Endothelial cell of umbilical vein (primary cell): ENCODE measurements around the gene CCNH. TPM values are rescaled to one million over a fixed set of nuclear protein-coding genes. Genes with fewer than 3 reads are reported as not detected.

Experiments
- BruUV-seq: library from RNA; stranded (reverse); fragments of 400-500 nt; replicated peaks from 2 replicates; lab custom pipeline; 2021; lab: Mats Ljungman, UMichigan
- CTCF ChIA-PET: fragments of 300-600, 350-600 bp; sonication (Branson Sonifier 250); formaldehyde crosslinking; loops from one replicate; lab custom pipeline; 2021; ENCODE audit warnings: antibody characterized with exemption, inconsistent platforms; lab: Charles Lee
- POLR2A ChIA-PET: fragments of 300-600, 350-600 bp; sonication (Branson Sonifier 250); formaldehyde crosslinking; loops from one replicate; lab custom pipeline; 2021; ENCODE audit warnings: antibody characterized with exemption, inconsistent platforms; lab: Charles Lee
- DNase-seq: peaks from one replicate; pipeline ENCODE4 v3.0.0-alpha.2; 2011; ENCODE audit warnings: low read depth, low spot score
- FAIRE-seq: peaks from 2 replicates; lab custom pipeline; 2011; peaks lifted over from hg19 to GRCh38; lab: Jason Lieb, UNC
- H2AFZ ChIP-seq: 2 replicates; pipeline ENCODE4 v1.6.0; 2012; ENCODE audit warnings: low read depth, low read length, control low read depth, inconsistent platforms
- H3K27ac ChIP-seq: 2 replicates; pipeline ENCODE4 v1.5.1; 2011; ENCODE audit warnings: low read depth, mild to moderate bottlenecking, control low read depth, low read length, moderate library complexity; ENCODE audit not compliant: insufficient read depth
- H3K27me3 ChIP-seq, 2 experiments: 2 replicates each; pipeline versions ENCODE4 v1.6.0 to v1.6.1; 2011; ENCODE audit warnings: low read length in 2 of 2, mixed read lengths in 1 of 2; ENCODE audit not compliant: control insufficient read depth in 2 of 2, insufficient read depth in 2 of 2
- H3K36me3 ChIP-seq, 2 experiments: 2 replicates in 1 of 2; 3 replicates in 1 of 2; pipeline ENCODE4 v1.5.1; 2011; ENCODE audit warnings: low read length in 2 of 2, mild to moderate bottlenecking in 1 of 2, moderate library complexity in 1 of 2; ENCODE audit not compliant: control insufficient read depth in 2 of 2, insufficient read depth in 2 of 2; ENCODE audit errors: extremely low read depth in 1 of 2
- H3K4me1 ChIP-seq: 3 replicates; pipeline ENCODE4 v1.5.1; 2011; ENCODE audit warnings: mild to moderate bottlenecking, low read length; ENCODE audit not compliant: control insufficient read depth, insufficient read depth; ENCODE audit errors: extremely low read depth
- H3K4me2 ChIP-seq: 2 replicates; pipeline ENCODE4 v1.6.1; 2011; ENCODE audit warnings: low read length, control low read depth, mixed read lengths; ENCODE audit not compliant: insufficient read depth
- H3K4me3 ChIP-seq, 3 experiments: fragments of 200-600 bp in 1 of 3; sonication (generic), shearing (Covaris generic) in 1 of 3; replicated peaks in 1 of 3; 2 replicates each; pipeline ENCODE4 v1.5.1; 2011 to 2016; ENCODE audit warnings: control low read depth in 3 of 3, low read length in 3 of 3, mild to moderate bottlenecking in 2 of 3, inconsistent platforms in 1 of 3, low read depth in 1 of 3, moderate library complexity in 1 of 3; ENCODE audit not compliant: insufficient read depth in 1 of 3
- H3K79me2 ChIP-seq: 2 replicates; pipeline ENCODE4 v1.6.0; 2012; ENCODE audit warnings: low read length, inconsistent platforms; ENCODE audit not compliant: control insufficient read depth, insufficient read depth
- H3K9ac ChIP-seq: replicated peaks from 2 replicates; pipeline ENCODE3; 2011; ENCODE audit warnings: low read length, control low read depth; ENCODE audit not compliant: insufficient read depth; ENCODE audit errors: extremely low read depth
- H3K9me1 ChIP-seq: replicated peaks from 3 replicates; pipeline ENCODE4 v1.6.0; 2011; ENCODE audit warnings: mild to moderate bottlenecking, low read length; ENCODE audit not compliant: control insufficient read depth, insufficient read depth; ENCODE audit errors: extremely low read depth
- H3K9me3 ChIP-seq: replicated peaks from 2 replicates; pipeline ENCODE4 v1.5.1; 2012; ENCODE audit warnings: low read length, inconsistent platforms; ENCODE audit not compliant: control insufficient read depth, insufficient read depth
- H4K20me1 ChIP-seq: replicated peaks from 2 replicates; pipeline ENCODE3; 2011; ENCODE audit warnings: mild to moderate bottlenecking, low read length; ENCODE audit not compliant: control insufficient read depth, insufficient read depth; ENCODE audit errors: extremely low read depth
- EZH2 ChIP-seq: IDR thresholded peaks from 2 replicates; pipeline ENCODE4 v1.6.1; 2012; ENCODE audit warnings: borderline replicate concordance, low read depth, mild to moderate bottlenecking, moderate library complexity, low read length, inconsistent platforms; ENCODE audit not compliant: severe bottlenecking
- FOS ChIP-seq: IDR thresholded peaks from 2 replicates; pipeline ENCODE4 v1.6.1; 2011; ENCODE audit warnings: mild to moderate bottlenecking, low read length, moderate library complexity, borderline replicate concordance; ENCODE audit not compliant: insufficient read depth
- GATA2 ChIP-seq: IDR thresholded peaks from 2 replicates; pipeline ENCODE4 v1.7.0; 2011; ENCODE audit warnings: low read depth, mild to moderate bottlenecking, moderate library complexity, mixed read lengths, low read length; ENCODE audit not compliant: insufficient read length, insufficient read depth
- JUN ChIP-seq: IDR thresholded peaks from 2 replicates; pipeline ENCODE4 v1.6.1; 2011; ENCODE audit warnings: borderline replicate concordance, low read depth; ENCODE audit not compliant: insufficient read length, insufficient read depth
- MYC ChIP-seq: IDR thresholded peaks from one replicate; pipeline ENCODE4 v1.6.1; 2011; ENCODE audit warnings: mild to moderate bottlenecking, low read depth, low read length
- POLR2A ChIP-seq: IDR thresholded peaks from 2 replicates; pipeline ENCODE4 v1.6.1; 2012; ENCODE audit warnings: low read depth, mild to moderate bottlenecking, control low read depth, low read length
- POLR2AphosphoS5 ChIP-seq: IDR thresholded peaks from 2 replicates; pipeline ENCODE4 v1.6.1; 2012; ENCODE audit warnings: low read depth, mild to moderate bottlenecking, control low read depth, low read length, moderate library complexity; ENCODE audit not compliant: insufficient read depth
- dilution Hi-C: fragments of 300-500 bp; cut with MboI; formaldehyde crosslinking; loops from one replicate; pipeline ENCODE4 v1.15.0; 2019; ENCODE audit warnings: low sequenced_read_pairs; ENCODE audit not compliant: extremely low pct_ligation_motif_present
- intact Hi-C: fragments of 100-400 bp; cut with micrococcal nuclease; formaldehyde crosslinking; loops from one replicate; pipeline ENCODE4 v1.10.0; 2022
- polyA plus RNA-seq, 4 experiments: library from polyadenylated mRNA; depleted of rRNA in 3 of 4; stranded (reverse) in 3 of 4; unstranded in 1 of 4; fragments of >200 nt; gene quantifications; 2 replicates each; pipeline versions ENCODE4 v1.2.1 to v1.2.3, GENCODE V29; 2011 to 2012; ENCODE audit warnings: missing spikeins in 1 of 4
- total RNA-seq: library from RNA; stranded (reverse); gene quantifications from 2 replicates; pipeline ENCODE4 v1.2.3, GENCODE V29; 2021
- TF ChIP-seq, protein P1 (sequence below), 2 donors: IDR thresholded peaks; 1 replicate in 1 of 2; 2 replicates in 1 of 2; pipeline ENCODE4 v1.5.1; 2011; ENCODE audit warnings: low read length in 2 of 2, mild to moderate bottlenecking in 2 of 2, moderate library complexity in 2 of 2, control low read depth in 1 of 2, inconsistent platforms in 1 of 2, low read depth in 1 of 2; ENCODE audit not compliant: insufficient read depth in 1 of 2; ENCODE audit errors: extremely low read depth in 1 of 2
- TF ChIP-seq, protein P2 (sequence below): IDR thresholded peaks from 2 replicates; pipeline ENCODE4 v1.6.1; 2011; ENCODE audit not compliant: insufficient read depth, insufficient read length

CCNH gene
- total and polyA plus RNA-seq, 2 donors (not counting 3 experiments of a cell fraction or from before 2014, with no cell fraction given): 47.9 to 50.6 TPM

DNA sequence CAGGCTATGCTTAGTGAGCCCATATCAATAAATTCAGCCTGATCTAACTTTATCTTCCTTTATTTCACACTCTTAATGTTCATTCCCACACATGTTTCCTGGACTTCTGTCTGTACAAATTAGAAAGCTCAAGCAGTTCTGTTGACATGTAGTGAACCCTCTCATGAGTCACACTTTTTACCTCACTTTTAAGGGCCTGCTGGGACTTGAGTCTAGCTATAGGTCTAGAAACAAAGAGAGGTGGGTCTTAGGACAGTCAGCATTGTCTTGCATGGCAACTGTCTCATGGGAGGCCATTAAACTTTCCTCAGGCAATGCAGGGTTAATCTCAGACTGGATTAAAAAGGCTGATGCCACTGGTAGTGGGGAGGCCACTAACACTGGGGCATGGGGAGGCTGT is 8.6 kb upstream of the CCNH start:
- POLR2A ChIA-PET: no interaction called here
- BruUV-seq: no TSS peak
- dilution Hi-C loops: no loop called here
- TF ChIP-seq POLR2A: no peak
- Histone ChIP-seq H3K27me3 (no peaks in the 10 kb centered on the region), H4K20me1 (no peaks in the 10 kb centered on the region), H3K9me1 (no peaks in the 10 kb centered on the region), H3K9ac (no peak overlapping the region), H3K4me3 (no peak overlapping the region), H3K27ac (no peak overlapping the region), H2AFZ (no peak overlapping the region), H3K36me3 (no peaks in the 10 kb centered on the region), H3K4me2 (no peak overlapping the region), H3K4me1 (no peaks in the 10 kb centered on the region), H3K9me3 (no peaks in the 10 kb centered on the region), H3K79me2 (no peaks in the 10 kb centered on the region)
- CTCF ChIA-PET: no interaction called here
- DNase-seq: no peak
- intact Hi-C loops: no loop called here
- FAIRE-seq: no peak

DNA sequence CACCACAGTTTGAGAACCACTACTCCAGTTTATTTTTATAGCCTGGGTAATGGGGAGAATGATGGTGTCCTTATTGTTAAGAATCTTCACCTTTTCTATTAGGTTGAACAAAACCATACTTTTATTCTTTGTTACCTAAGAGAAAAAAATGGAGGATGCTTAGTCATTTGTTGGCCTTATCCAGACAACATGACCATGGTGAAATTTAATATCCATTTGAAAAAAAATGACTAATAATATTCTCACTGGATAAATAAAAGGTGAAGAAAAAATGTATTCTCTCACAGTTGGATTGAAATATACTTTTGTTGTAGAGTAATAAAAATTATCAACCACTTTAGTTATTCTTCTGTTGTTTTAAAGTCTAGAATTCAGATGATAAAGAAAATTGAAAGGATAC is 5.8 kb upstream of the CCNH start:
- no peaks in the 10 kb centered on the region for H4K20me1 ChIP-seq
- no peaks in the 10 kb centered on the region for H3K4me1 ChIP-seq
- H3K9me3 ChIP-seq: no peaks in the 10 kb centered on the region
- H2AFZ ChIP-seq: no peak overlapping the region
- H3K4me3 ChIP-seq: no peak overlapping the region
- H3K36me3 ChIP-seq: no peaks in the 10 kb centered on the region
- no peak overlapping the region for H3K27ac ChIP-seq
- ChIA-PET CTCF (no interaction called here), POLR2A (no interaction called here)
- H3K4me2 ChIP-seq: no peak overlapping the region
- no peaks in the 10 kb centered on the region for H3K9me1 ChIP-seq
- no peaks in the 10 kb centered on the region for H3K27me3 ChIP-seq
- no TSS peak for BruUV-seq
- no peak overlapping the region for H3K9ac ChIP-seq
- no peak for DNase-seq
- no peak for FAIRE-seq
- dilution Hi-C loops: no loop called here
- intact Hi-C loops: no loop called here
- no peak for TF ChIP-seq POLR2A
- no peak for TF ChIP-seq POLR2AphosphoS5
- TF ChIP-seq, protein P1, sequence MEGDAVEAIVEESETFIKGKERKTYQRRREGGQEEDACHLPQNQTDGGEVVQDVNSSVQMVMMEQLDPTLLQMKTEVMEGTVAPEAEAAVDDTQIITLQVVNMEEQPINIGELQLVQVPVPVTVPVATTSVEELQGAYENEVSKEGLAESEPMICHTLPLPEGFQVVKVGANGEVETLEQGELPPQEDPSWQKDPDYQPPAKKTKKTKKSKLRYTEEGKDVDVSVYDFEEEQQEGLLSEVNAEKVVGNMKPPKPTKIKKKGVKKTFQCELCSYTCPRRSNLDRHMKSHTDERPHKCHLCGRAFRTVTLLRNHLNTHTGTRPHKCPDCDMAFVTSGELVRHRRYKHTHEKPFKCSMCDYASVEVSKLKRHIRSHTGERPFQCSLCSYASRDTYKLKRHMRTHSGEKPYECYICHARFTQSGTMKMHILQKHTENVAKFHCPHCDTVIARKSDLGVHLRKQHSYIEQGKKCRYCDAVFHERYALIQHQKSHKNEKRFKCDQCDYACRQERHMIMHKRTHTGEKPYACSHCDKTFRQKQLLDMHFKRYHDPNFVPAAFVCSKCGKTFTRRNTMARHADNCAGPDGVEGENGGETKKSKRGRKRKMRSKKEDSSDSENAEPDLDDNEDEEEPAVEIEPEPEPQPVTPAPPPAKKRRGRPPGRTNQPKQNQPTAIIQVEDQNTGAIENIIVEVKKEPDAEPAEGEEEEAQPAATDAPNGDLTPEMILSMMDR (IDR thresholded peaks at IDR 0.05; ENCODE audit: extremely low read depth in 1 of 2, insufficient read depth in 1 of 2, low read depth in 1 of 2, low read length in 2 of 2): no peak
- TF ChIP-seq MYC: no peak
- no peak for TF ChIP-seq EZH2
- no peak for TF ChIP-seq GATA2
- no peak for TF ChIP-seq FOS
- TF ChIP-seq JUN: no peak
- TF ChIP-seq, protein P2, sequence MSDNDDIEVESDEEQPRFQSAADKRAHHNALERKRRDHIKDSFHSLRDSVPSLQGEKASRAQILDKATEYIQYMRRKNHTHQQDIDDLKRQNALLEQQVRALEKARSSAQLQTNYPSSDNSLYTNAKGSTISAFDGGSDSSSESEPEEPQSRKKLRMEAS: no peak
- H3K79me2 ChIP-seq: no peaks in the 10 kb centered on the region
